ENCODE measurements around the gene CAPSL.

DNA sequence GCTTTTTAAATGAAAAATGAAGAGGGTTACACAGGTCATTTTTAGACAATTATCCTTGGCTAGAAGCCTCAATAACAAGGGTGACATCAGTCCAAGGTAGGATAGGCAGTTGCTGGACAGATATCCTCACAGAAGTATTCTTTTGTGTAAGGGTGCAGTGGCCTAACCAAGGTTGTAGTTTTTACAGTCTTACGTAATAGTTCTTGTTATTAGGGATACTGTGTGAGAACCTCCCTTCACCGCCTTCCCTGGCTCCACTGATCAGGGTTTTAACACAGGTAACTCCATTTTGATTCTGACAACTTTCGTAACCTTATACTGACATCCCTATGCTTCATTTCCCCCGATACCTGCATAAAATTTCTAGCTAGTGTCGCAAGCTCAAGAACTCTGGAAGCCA is 8.7 kb upstream of the CAPSL start:
- no peak for TF ChIP-seq YY1 (IDR thresholded peaks at IDR 0.05; ENCODE audit: insufficient read depth, insufficient read length)
- no peak for TF ChIP-seq ZNF274 (IDR thresholded peaks at IDR 0.05; ENCODE audit: low read depth, low read length)
- no peak for TF ChIP-seq SUZ12 (IDR thresholded peaks at IDR 0.05; ENCODE audit: extremely low read depth, insufficient read depth, insufficient read length)

Data from NT2/D1 (cell line).